Peyer's patch (tissue), 4 donors: ENCODE measurements around the gene ARHGAP26.

Experiments
- POLR2A ChIP-seq, 2 donors: fragments of 450-650 bp; IDR thresholded peaks; one replicate each; pipeline ENCODE4 v1.5.1; 2017; ENCODE audit warnings: antibody characterized with exemption in 2 of 2, mild to moderate bottlenecking in 2 of 2, moderate library complexity in 2 of 2
- TF ChIP-seq, protein P1 (sequence below), 6 experiments: fragments of 450-650 bp in 4 of 6; fragments of 200-600 bp in 2 of 6; sonication (generic) in 1 of 6; IDR thresholded peaks; one replicate each; pipeline ENCODE4 v1.5.1; 2017 to 2019; ENCODE audit warnings: antibody characterized with exemption in 6 of 6, mild to moderate bottlenecking in 3 of 6, moderate library complexity in 1 of 6

GRCh38 chr5:142857405-142857804 lies 87.2 kb downstream of the ARHGAP26 start:
- TF ChIP-seq, protein P1, sequence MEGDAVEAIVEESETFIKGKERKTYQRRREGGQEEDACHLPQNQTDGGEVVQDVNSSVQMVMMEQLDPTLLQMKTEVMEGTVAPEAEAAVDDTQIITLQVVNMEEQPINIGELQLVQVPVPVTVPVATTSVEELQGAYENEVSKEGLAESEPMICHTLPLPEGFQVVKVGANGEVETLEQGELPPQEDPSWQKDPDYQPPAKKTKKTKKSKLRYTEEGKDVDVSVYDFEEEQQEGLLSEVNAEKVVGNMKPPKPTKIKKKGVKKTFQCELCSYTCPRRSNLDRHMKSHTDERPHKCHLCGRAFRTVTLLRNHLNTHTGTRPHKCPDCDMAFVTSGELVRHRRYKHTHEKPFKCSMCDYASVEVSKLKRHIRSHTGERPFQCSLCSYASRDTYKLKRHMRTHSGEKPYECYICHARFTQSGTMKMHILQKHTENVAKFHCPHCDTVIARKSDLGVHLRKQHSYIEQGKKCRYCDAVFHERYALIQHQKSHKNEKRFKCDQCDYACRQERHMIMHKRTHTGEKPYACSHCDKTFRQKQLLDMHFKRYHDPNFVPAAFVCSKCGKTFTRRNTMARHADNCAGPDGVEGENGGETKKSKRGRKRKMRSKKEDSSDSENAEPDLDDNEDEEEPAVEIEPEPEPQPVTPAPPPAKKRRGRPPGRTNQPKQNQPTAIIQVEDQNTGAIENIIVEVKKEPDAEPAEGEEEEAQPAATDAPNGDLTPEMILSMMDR (IDR thresholded peaks at IDR 0.05): no peak
- no peak for TF ChIP-seq POLR2A (IDR thresholded peaks at IDR 0.05)
